HepG2 (cell line): ENCODE data around the gene MECR. TPM values are rescaled to one million over a fixed set of nuclear protein-coding genes. Genes with fewer than 3 reads are reported as not detected.

ENCODE experiments used
- ATAC-seq: fragments of 200-7000 bp; cut with Tn5 transposase; 3 replicates; pipeline ENCODE4 v1.9.1; 2020; ENCODE audit warnings: mild to moderate bottlenecking, moderate library complexity
- BruUV-seq: library from RNA; stranded (reverse); fragments of 400-500 nt; replicated peaks from 2 replicates; lab custom pipeline; 2021; lab: Mats Ljungman, UMichigan
- CTCF ChIA-PET: fragments of 300-600 bp; formaldehyde crosslinking; extraction: SDS; loops from one replicate; lab custom pipeline; 2021; ENCODE audit warnings: low total read pairs, inconsistent platforms, low intra/inter-chr PET ratio; lab: Yijun Ruan, JAX
- POLR2A ChIA-PET: fragments of 350-600 bp; sonication (Branson Sonifier 250); formaldehyde crosslinking; loops from one replicate; lab custom pipeline; 2020; ENCODE audit warnings: antibody characterized with exemption, inconsistent platforms; lab: Yijun Ruan, JAX
- DNase-seq: peaks from one replicate; pipeline ENCODE4 v3.0.0-alpha.2; 2015; ENCODE audit warnings: low spot score
- FAIRE-seq: peaks from 3 replicates; lab custom pipeline; 2011; peaks lifted over from hg19 to GRCh38; lab: Jason Lieb, UNC
- H2AFZ ChIP-seq: one replicate; pipeline ENCODE4 v1.6.1; 2011; ENCODE audit warnings: low read length, inconsistent platforms
- H3K27ac ChIP-seq: fragments of 300-600 bp; 3 replicates; pipeline ENCODE4 v1.8.0; 2011; ENCODE audit warnings: mixed run types, mild to moderate bottlenecking, mixed read lengths, low read length, inconsistent platforms; ENCODE audit not compliant: insufficient read depth; ENCODE audit errors: extremely low read length
- H3K27me3 ChIP-seq, 2 experiments: fragments of 200-600 bp in 1 of 2; 2 replicates in 1 of 2; 3 replicates in 1 of 2; pipeline versions ENCODE4 v1.6.0 to v1.8.0; 2011; ENCODE audit warnings: low read length in 2 of 2, mild to moderate bottlenecking in 2 of 2, moderate library complexity in 2 of 2, inconsistent platforms in 1 of 2; ENCODE audit not compliant: insufficient read depth in 2 of 2, control insufficient read depth in 1 of 2
- H3K36me3 ChIP-seq, 2 experiments: fragments of 200-600 bp in 1 of 2; replicated peaks in 1 of 2; 2 replicates in 1 of 2; 3 replicates in 1 of 2; pipeline versions ENCODE4 v1.5.1 to v1.8.0; 2011; ENCODE audit warnings: low read length in 2 of 2, inconsistent platforms in 1 of 2; ENCODE audit not compliant: insufficient read depth in 2 of 2, control insufficient read depth in 1 of 2
- H3K4me1 ChIP-seq: 2 replicates; pipeline ENCODE4 v1.5.1; 2012; ENCODE audit warnings: low read length, inconsistent platforms; ENCODE audit not compliant: insufficient read depth
- H3K4me2 ChIP-seq: 2 replicates; pipeline ENCODE4 v1.6.0; 2011; ENCODE audit warnings: low read depth, low read length, inconsistent platforms
- H3K4me3 ChIP-seq, 3 experiments: fragments of 200-600 bp in 1 of 3; sonication (generic), shearing (Covaris generic) in 1 of 3; replicated peaks in 1 of 3; 2 replicates each; pipeline ENCODE4 v1.5.1; 2011 to 2016; ENCODE audit warnings: low read length in 3 of 3, inconsistent platforms in 2 of 3, low read depth in 2 of 3, mild to moderate bottlenecking in 2 of 3, control low read depth in 1 of 3, mixed read lengths in 1 of 3; ENCODE audit not compliant: insufficient read depth in 1 of 3
- H3K79me2 ChIP-seq: one replicate; pipeline ENCODE4 v1.6.1; 2011; ENCODE audit warnings: low read length, inconsistent platforms; ENCODE audit not compliant: insufficient read depth
- H3K9ac ChIP-seq: 2 replicates; pipeline ENCODE4 v1.6.0; 2011; ENCODE audit warnings: mild to moderate bottlenecking, low read depth, low read length, inconsistent platforms; ENCODE audit not compliant: insufficient read depth
- H3K9me3 ChIP-seq: 2 replicates; pipeline ENCODE4 v1.5.1; 2012; ENCODE audit warnings: mild to moderate bottlenecking, low read length
- H4K20me1 ChIP-seq: 2 replicates; pipeline ENCODE4 v1.6.0; 2011; ENCODE audit warnings: inconsistent platforms, mild to moderate bottlenecking, low read length, moderate library complexity; ENCODE audit not compliant: insufficient read depth
- HDAC6 ChIP-seq: fragments of 200-600 bp; sonication (generic); IDR thresholded peaks from 2 replicates; pipeline ENCODE4 v1.7.0; 2017; ENCODE audit warnings: mild to moderate bottlenecking, antibody characterized with exemption, low read length, low read depth
- SMAD3 ChIP-seq: sonication (generic); formaldehyde crosslinking; IDR thresholded peaks from 2 replicates; pipeline ENCODE4 v1.4.0; 2020; ENCODE audit warnings: missing genetic modification reagents
- ZBTB1 ChIP-seq: sonication (generic); formaldehyde crosslinking; IDR thresholded peaks from 2 replicates; pipeline ENCODE4 v1.4.0; 2020; ENCODE audit warnings: missing genetic modification reagents, borderline replicate concordance
- ZBTB14 ChIP-seq: sonication (generic); formaldehyde crosslinking; IDR thresholded peaks from 2 replicates; pipeline ENCODE4 v1.4.0; 2020; ENCODE audit warnings: missing genetic modification reagents
- ZBTB37 ChIP-seq: sonication (generic); formaldehyde crosslinking; IDR thresholded peaks from 2 replicates; pipeline ENCODE4 v1.4.0; 2020; ENCODE audit warnings: mild to moderate bottlenecking, missing genetic modification reagents
- ZKSCAN1 ChIP-seq: fragments of 150-350 bp; IDR thresholded peaks from 2 replicates; pipeline ENCODE4 v1.6.1; 2014; ENCODE audit warnings: low read length
- ZNF256 ChIP-seq: sonication (generic); formaldehyde crosslinking; conservative IDR thresholded peaks from 2 replicates; pipeline ENCODE4 v1.4.0; 2020; ENCODE audit warnings: missing genetic modification reagents
- ZNF260 ChIP-seq: sonication (generic); formaldehyde crosslinking; IDR thresholded peaks from 2 replicates; pipeline ENCODE4 v1.4.0; 2020; ENCODE audit warnings: missing genetic modification reagents, low read depth, mild to moderate bottlenecking, borderline replicate concordance
- ZNF615 ChIP-seq: sonication (generic); formaldehyde crosslinking; IDR thresholded peaks from 2 replicates; pipeline ENCODE4 v1.5.0; 2020; ENCODE audit warnings: mild to moderate bottlenecking, missing genetic modification reagents, borderline replicate concordance
- WGBS: methylation state at CpG from one replicate; pipeline ENCODE4 v1.1.6; 2017; ENCODE audit warnings: low lambda C conversion rate; 5-methylcytosine and 5-hydroxymethylcytosine counted together
- in situ Hi-C: cut with HindIII; loops from 2 replicates; pipeline ENCODE4 v1.10.0; 2017; ENCODE audit warnings: low pct_unique_long_range_greater_than_20kb; ENCODE audit not compliant: extremely low pct_ligation_motif_present
- intact Hi-C: fragments of 100-400 bp; cut with micrococcal nuclease; formaldehyde crosslinking; loops from one replicate; pipeline ENCODE4 v1.10.0; 2022; ENCODE audit not compliant: unreplicated experiment
- polyA plus RNA-seq, 8 experiments: library from polyadenylated mRNA; depleted of rRNA in 3 of 8; stranded (reverse) in 7 of 8; unstranded in 1 of 8; fragments of >200 nt; fragmentation: Illumina TruSeq in 4 of 8; extraction: Trizol in 4 of 8; gene quantifications; 2 replicates each; pipeline versions ENCODE4 v1.2.1 to v1.2.3, GENCODE V29; 2011 to 2016; ENCODE audit warnings: low read depth in 4 of 8, missing spikeins in 1 of 8, mixed read lengths in 1 of 8; ENCODE audit not compliant: insufficient read depth in 1 of 8
- total RNA-seq, 5 experiments: library from RNA; depleted of rRNA; stranded (reverse); fragments of >200 nt; fragmentation: Illumina TruSeq; extraction: Trizol; gene quantifications; 2 replicates each; pipeline ENCODE4 v1.2.3, GENCODE V29; 2016; ENCODE audit warnings: low read depth in 1 of 5
- TF ChIP-seq, protein P1 (sequence below): sonication (generic); formaldehyde crosslinking; IDR thresholded peaks from 2 replicates; pipeline ENCODE4 v1.5.0; 2020; ENCODE audit warnings: missing genetic modification reagents
- TF ChIP-seq, protein P2 (sequence below): sonication (generic); formaldehyde crosslinking; IDR thresholded peaks from one replicate; pipeline ENCODE4 v1.5.1; 2020; ENCODE audit warnings: mild to moderate bottlenecking, missing genetic modification reagents; ENCODE audit errors: not compliant biosample characterization

MECR gene
- total and polyA plus RNA-seq, 2 of the 13 experiments (the other 11 are each of a cell fraction or from before 2014, with no cell fraction given): 18.8 to 24.9 TPM

DNA sequence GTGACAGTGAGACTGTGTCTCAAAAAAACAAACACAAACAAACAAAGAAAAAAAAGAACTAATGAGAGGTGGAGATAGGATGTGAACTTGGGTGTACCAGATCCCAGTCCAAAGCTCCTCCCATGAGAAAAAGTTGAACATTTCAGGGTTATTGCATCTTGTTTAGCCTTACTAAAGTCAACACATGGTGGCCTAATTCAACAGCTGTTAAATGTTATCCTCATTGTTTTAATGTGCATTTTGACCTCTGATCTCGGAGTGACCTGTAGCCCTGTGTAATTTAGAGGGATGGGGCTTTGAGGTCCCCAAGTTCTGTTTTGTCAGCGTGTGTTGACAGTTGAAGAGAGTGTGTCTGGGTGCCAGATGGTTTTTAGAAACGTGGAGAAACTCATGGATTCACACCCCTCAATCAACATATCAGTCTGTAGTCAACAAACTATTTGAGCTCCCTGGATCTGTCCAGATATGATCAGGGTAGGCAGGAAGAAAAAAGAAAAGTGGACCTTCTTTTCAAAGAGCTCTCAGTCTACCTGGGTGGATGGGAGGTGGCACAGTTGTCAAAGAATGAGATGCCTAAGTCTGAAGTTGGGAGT lies 40.3 kb upstream of the MECR start:
- Histone ChIP-seq H3K36me3 (peaks cover 3 to 5% of the 10 kb centered on the region in 2 experiments; a peak in 3 of 5 replicates), H3K4me2 (no peak overlapping the region), H3K4me1 (peaks cover 29% of the 10 kb centered on the region), H2AFZ (no peak overlapping the region), H3K27ac (no peak overlapping the region), H3K9me3 (no peaks in the 10 kb centered on the region), H3K79me2 (no peaks in the 10 kb centered on the region), H4K20me1 (peaks cover 6% of the 10 kb centered on the region), H3K4me3 (no peak overlapping the region), H3K27me3 (no peaks in the 10 kb centered on the region), H3K9ac (no peak overlapping the region)
- BruUV-seq: no TSS peak
- intact Hi-C loops (no loop called here), in situ Hi-C loops (no loop called here)
- FAIRE-seq: peak; percentile 37
- no peak for ATAC-seq
- WGBS: 36% methylated on average over 3 of the region's 3 CpGs
- no peak for DNase-seq
- ChIA-PET CTCF (no interaction called here), POLR2A (no interaction called here)
- TF ChIP-seq ZBTB1 (CRISPR knock-in tag) (no peak), ZNF256 (CRISPR knock-in tag) (no peak), SMAD3 (CRISPR knock-in tag) (no peak), ZBTB14 (CRISPR knock-in tag) (no peak), ZKSCAN1 (no peak), HDAC6 (no peak), ZBTB37 (no peak), ZNF615 (CRISPR knock-in tag) (no peak), ZNF260 (CRISPR knock-in tag) (no peak)
- TF ChIP-seq, protein P1, sequence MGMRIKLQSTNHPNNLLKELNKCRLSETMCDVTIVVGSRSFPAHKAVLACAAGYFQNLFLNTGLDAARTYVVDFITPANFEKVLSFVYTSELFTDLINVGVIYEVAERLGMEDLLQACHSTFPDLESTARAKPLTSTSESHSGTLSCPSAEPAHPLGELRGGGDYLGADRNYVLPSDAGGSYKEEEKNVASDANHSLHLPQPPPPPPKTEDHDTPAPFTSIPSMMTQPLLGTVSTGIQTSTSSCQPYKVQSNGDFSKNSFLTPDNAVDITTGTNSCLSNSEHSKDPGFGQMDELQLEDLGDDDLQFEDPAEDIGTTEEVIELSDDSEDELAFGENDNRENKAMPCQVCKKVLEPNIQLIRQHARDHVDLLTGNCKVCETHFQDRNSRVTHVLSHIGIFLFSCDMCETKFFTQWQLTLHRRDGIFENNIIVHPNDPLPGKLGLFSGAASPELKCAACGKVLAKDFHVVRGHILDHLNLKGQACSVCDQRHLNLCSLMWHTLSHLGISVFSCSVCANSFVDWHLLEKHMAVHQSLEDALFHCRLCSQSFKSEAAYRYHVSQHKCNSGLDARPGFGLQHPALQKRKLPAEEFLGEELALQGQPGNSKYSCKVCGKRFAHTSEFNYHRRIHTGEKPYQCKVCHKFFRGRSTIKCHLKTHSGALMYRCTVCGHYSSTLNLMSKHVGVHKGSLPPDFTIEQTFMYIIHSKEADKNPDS (CRISPR knock-in tag): no peak
- TF ChIP-seq, protein P2, sequence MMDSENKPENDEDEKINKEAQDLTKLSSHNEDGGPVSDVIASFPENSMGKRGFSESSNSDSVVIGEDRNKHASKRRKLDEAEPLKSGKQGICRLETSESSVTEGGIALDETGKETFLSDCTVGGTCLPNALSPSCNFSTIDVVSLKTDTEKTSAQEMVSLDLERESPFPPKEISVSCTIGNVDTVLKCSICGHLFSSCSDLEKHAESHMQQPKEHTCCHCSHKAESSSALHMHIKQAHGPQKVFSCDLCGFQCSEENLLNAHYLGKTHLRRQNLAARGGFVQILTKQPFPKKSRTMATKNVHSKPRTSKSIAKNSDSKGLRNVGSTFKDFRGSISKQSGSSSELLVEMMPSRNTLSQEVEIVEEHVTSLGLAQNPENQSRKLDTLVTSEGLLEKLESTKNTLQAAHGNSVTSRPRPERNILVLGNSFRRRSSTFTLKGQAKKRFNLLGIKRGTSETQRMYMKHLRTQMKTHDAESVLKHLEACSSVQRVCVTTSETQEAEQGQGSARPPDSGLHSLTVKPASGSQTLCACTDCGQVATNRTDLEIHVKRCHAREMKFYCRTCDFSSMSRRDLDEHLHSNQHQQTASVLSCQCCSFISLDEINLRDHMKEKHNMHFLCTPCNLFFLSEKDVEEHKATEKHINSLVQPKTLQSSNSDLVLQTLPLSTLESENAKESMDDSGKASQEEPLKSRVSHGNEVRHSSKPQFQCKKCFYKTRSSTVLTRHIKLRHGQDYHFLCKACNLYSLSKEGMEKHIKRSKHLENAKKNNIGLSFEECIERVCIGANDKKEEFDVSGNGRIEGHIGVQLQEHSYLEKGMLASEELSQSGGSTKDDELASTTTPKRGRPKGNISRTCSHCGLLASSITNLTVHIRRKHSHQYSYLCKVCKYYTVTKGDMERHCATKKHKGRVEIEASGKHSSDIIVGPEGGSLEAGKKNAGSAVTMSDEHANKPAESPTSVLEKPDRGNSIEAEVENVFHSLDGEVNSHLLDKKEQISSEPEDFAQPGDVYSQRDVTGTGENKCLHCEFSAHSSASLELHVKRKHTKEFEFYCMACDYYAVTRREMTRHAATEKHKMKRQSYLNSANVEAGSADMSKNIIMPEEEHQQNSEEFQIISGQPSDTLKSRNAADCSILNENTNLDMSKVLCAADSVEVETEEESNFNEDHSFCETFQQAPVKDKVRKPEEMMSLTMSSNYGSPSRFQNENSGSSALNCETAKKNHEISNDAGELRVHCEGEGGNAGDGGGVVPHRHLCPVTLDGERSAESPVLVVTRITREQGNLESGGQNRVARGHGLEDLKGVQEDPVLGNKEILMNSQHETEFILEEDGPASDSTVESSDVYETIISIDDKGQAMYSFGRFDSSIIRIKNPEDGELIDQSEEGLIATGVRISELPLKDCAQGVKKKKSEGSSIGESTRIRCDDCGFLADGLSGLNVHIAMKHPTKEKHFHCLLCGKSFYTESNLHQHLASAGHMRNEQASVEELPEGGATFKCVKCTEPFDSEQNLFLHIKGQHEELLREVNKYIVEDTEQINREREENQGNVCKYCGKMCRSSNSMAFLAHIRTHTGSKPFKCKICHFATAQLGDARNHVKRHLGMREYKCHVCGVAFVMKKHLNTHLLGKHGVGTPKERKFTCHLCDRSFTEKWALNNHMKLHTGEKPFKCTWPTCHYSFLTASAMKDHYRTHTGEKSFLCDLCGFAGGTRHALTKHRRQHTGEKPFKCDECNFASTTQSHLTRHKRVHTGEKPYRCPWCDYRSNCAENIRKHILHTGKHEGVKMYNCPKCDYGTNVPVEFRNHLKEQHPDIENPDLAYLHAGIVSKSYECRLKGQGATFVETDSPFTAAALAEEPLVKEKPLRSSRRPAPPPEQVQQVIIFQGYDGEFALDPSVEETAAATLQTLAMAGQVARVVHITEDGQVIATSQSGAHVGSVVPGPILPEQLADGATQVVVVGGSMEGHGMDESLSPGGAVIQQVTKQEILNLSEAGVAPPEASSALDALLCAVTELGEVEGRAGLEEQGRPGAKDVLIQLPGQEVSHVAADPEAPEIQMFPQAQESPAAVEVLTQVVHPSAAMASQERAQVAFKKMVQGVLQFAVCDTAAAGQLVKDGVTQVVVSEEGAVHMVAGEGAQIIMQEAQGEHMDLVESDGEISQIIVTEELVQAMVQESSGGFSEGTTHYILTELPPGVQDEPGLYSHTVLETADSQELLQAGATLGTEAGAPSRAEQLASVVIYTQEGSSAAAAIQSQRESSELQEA: no peak
